Medulla oblongata (tissue), 1 donor: ENCODE measurements around the gene KCNH6.

Experiments
- DNase-seq: peaks from one replicate; pipeline ENCODE4 v3.0.0-alpha.2; 2015; ENCODE audit errors: extremely low spot score

Gene KCNH6

GRCh38 chr17:63486317-63487013 lies 36.7 kb upstream of the KCNH6 start:
- DNase-seq = no peak

GRCh38 chr17:63487014-63487339 lies 36.2 kb upstream of the KCNH6 start:
- no peak for DNase-seq

DNA sequence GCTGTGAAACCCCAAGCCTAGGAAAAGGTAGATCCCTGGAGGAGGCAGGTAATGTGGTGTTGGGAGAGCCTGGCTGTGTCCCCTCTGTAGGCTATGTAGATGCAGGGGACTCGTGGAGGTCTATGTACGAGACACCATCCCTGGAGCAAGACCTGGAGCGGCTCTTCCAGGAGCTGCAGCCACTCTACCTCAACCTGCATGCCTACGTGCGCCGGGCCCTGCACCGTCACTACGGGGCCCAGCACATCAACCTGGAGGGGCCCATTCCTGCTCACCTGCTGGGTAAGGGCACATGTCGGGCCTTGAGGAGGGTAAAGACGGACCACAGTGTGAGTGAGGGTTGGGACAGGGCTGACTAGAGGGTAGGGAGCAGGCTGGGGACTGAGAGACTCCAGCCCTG lies 34.3 kb upstream of the KCNH6 start:
- DNase-seq = no peak

DNA sequence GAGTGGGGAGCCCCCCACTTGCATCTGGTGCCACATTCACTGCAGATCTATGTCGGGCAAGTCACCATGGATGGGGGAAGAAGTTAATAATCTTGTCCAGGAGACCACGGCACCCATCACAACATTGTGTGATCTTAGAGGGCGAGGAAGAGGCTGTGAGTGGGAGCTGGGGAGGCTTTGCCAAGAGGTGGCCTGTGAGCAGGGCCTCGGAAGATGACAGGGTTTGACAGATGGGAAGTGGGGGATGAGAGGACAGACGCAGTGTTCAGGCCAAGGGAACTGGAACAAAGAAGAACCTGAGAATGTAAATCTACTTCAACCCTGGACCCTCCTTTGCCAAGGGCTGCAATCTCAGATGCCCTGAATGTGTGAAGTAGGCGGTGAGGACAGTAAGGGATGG lies 33.9 kb upstream of the KCNH6 start:
- no peak for DNase-seq

- no peak for DNase-seq
Observed at GRCh38 chr17:63490329-63490728, 32.8 kb upstream of the KCNH6 start.

- no peak for DNase-seq
Observed at GRCh38 chr17:63490858-63491400, 32.2 kb upstream of the KCNH6 start.

GRCh38 chr17:63491413-63491812 lies 31.7 kb upstream of the KCNH6 start:
- DNase-seq = no peak

DNA sequence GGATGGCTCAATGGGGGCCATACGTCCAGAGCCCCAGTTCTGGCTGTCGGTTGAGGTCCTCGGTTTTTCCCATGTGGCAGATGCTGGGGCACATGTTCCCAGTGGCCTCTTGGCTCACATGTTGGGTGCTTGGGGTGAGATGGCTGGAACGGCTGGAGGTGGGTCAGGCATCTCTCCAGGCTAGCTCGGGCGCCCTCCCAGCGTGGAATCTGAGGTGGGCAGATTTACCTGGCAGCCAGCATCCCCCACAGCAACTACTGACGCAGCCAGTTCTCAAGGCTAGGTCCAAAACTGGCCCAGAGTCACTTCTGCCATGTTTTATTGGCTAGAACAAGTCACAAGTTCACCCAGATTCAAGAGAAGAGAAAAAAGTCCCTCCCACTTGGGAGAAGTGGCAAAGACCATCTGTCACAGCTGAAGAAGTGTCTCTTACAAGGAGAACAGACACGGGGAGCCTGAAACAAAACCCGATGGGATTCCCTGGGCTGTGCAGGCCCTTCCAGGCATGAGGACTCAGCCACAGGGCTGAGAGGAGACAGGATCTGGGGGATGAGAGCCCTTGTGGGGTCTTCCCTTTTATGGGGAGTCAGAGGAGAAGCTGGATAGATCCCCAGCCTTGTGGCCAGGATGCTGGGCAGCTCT lies 31.1 kb upstream of the KCNH6 start:
- no peak for DNase-seq

DNA sequence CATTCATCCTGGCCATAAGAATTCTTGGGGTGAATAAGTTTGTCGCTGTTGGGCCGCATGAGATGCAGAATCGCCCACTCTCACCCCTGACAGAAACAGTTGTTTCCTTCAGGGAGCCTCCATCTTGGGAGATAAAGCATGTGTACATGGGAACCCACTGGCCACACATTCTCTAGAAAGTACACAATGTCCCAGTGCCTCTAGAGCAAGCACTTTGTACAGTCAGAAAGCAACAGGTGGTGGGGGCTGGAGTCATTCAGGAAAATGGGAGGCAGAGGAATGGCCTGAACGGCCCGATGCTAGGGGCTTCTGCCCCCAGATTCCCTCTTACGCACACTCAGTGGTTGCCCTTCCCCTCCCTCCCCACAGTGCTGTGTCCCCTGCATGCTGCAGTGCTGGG lies 30.2 kb upstream of the KCNH6 start:
- no peak for DNase-seq

- no peak for DNase-seq
Observed at GRCh38 chr17:63493411-63493810, 29.7 kb upstream of the KCNH6 start.

DNA sequence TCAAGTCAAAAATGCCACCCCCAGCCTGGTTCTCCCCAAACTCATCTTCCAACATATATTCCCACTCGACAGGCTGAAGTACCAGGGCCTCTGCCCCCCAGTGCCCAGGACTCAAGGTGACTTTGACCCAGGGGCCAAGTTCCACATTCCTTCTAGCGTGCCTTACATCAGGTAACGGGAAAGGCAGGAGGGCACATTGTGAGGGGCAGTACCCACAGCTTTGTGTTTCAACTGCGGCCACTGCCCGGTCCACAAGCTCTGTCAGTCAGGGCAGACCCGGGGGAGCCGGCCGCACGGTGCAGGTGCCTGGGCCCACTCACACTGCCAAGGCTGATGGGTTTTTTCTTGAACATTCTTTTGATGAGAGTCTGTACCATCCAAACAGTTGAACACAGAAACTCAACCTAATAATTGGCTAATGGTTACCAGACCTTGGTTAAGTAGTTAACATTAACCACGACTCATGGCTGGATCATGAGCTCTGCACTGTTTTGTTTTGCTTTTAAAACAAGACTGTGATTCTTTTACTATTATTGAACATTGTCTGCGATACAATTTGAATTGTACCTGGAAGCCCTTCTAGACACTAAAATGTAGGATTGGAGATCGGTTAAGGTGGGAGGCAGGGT lies 28.7 kb upstream of the KCNH6 start:
- no peak for DNase-seq

DNA sequence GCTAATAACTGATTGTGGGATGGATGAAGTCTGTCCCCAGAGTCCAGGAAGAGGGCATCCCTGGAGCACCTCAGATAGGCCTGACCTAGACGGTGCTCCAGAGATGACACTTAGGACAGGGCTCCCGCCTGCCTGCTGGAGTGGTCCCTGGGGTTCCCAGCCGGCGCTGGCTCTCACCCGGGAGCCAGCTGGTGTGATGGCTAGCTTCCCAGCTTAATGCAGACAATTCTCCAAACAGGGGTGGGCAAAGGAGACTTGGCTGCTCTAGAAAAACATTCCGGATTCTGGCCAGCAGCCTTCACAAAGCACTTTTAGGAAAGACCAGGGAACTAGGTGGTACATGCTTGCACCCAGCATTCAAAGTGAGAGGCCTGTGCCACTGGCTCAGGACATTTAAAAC lies 27.7 kb upstream of the KCNH6 start:
- no peak for DNase-seq

GRCh38 chr17:63496177-63496576 lies 27.0 kb upstream of the KCNH6 start:
- no peak for DNase-seq

DNA sequence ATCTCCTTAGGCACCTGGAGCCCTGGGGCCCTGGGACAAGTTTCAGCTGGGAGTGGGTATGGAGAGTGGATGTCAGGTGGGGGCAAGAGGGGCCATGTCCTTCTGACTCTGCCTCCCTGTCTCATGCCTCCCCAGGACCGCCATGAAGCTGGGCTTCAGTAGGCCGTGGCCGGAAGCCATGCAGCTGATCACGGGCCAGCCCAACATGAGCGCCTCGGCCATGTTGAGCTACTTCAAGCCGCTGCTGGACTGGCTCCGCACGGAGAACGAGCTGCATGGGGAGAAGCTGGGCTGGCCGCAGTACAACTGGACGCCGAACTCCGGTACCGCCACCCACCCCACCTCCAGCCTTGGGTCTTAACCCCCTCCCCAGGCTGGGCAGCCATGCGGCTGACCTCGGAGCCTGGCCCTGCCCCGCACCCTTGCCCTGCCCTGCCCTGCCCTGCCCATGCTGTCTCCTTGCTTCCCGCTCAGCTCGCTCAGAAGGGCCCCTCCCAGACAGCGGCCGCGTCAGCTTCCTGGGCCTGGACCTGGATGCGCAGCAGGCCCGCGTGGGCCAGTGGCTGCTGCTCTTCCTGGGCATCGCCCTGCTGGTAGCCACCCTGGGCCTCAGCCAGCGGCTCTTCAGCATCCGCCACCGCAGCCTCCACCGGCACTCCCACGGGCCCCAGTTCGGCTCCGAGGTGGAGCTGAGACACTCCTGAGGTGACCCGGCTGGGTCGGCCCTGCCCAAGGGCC lies 26.3 kb upstream of the KCNH6 start:
- no peak for DNase-seq

GRCh38 chr17:63497708-63498483 lies 25.3 kb upstream of the KCNH6 start:
- DNase-seq = no peak

- no peak for DNase-seq
Observed at GRCh38 chr17:63498626-63499195, 24.4 kb upstream of the KCNH6 start.

DNA sequence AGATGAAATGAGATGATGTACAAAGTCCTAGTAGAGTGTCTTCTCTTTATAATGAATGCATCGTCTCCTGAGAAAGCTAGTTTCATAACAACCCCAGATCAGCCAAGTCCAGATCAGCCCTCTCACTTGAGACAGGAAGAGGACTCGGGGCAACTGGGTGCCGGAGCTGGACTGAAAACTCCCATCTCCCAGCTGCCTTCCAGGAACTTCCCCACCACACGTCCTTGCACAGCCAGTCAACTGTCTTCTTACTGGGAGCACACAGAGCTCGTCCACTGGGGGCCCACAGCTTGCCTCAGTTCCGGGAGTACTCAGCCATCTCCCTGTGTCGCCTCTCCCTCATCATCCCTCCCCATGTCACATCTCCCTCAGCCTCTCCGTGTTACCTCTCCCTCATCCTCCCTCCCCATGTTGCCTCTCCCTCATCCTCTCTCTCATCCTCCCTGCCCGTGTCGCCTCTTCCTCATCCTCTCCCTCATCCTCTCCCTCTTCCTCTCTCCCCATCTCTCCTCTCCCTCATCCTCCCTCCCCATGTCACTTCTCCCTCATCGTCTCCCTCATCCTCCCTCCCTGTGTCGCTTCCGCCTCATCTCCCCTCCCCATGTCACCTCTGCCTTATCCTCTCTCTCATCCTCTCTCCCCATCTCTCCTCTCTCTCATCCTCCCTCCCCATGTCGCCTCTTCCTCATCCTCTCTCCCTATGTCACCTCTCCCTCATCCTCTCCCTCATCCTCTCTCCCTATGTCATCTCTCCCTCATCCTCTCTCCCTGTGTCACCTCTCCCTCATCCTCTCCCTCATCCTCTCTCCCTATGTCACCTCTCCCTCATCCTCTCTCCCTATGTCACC lies 22.4 kb upstream of the KCNH6 start:
- no peak for DNase-seq

DNA sequence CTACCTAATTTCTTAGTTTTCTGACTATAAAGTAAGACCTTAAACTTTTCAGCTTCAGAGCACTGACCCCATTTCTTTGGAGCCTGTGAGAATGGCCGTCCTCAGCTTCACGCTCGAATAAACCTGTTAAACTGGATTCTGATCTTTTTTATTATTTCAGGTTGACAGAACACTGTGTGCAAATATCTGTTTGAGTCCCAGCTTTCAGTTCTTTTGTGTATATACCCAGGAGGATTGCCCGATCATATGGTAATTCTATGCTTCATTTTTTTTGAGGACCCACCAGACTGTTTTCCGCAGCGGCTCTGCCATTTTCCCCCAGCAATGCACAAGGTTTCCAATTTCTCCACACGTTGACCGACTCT lies 19.8 kb upstream of the KCNH6 start:
- DNase-seq = no peak

GRCh38 chr17:63504261-63504660 lies 18.9 kb upstream of the KCNH6 start:
- DNase-seq = no peak

GRCh38 chr17:63505341-63505740 lies 17.8 kb upstream of the KCNH6 start:
- DNase-seq = no peak
